Measurements from ENCODE around the gene AGO3.
"Not testable (repeated sequence)": the region's sequence is repeated elsewhere in the genome, so short reads cannot be mapped to it uniquely, and the experiment has no call there.

AGO3 gene

GRCh38 chr1:35927472-35927871 lies 3.4 kb upstream of the AGO3 start:
- DNase-seq = no peak

- peak; percentile 79 for DNase-seq
These were observed 944 bp upstream of the AGO3 start for GRCh38 chr1:35929730-35930592.

DNA sequence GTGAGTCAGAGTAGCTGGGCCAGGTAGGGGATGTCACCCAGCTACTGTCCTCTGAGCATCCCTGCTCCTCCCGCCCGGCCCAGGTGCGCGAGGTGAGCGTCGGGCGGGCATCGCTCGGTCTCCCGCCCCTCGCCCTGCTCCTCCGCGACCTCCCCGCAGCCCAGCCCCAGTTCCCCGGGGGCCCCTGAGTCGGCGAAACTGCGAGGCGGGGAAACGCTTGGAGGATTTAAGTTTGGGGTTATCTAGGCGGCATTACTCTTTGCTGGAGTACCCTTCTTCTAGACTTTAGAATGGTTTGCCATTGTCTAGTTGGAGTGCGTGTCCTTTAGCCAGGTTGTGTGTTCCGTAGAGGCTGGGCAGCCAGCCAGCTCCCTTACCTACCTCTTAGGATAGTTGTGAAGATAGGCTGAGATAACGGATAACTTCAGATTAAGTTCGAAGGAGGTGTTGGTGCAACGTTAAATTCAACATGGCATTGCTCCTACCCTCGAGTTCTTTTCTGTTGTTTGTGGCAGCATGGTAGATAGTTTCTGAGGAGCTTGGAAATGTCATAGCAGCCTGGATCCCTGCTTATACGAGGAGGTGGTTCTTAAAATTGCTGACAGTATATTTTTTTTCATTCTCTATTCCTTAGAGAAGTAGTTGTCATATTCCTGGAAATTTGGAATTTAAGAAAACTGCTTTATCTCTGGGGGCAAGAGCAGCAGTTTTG lies 697 bp downstream of the AGO3 start:
- no peak for DNase-seq

- DNase-seq = no peak
These were observed 1.3 kb downstream of the AGO3 start for GRCh38 chr1:35932158-35932636.

- no peak for DNase-seq
These were observed 2.0 kb downstream of the AGO3 start for GRCh38 chr1:35932941-35933340.

GRCh38 chr1:35935442-35936388 lies 4.8 kb downstream of the AGO3 start:
- peak; percentile 81 for DNase-seq

- DNase-seq = no peak
These were observed 5.9 kb downstream of the AGO3 start for GRCh38 chr1:35936838-35937237.

DNA sequence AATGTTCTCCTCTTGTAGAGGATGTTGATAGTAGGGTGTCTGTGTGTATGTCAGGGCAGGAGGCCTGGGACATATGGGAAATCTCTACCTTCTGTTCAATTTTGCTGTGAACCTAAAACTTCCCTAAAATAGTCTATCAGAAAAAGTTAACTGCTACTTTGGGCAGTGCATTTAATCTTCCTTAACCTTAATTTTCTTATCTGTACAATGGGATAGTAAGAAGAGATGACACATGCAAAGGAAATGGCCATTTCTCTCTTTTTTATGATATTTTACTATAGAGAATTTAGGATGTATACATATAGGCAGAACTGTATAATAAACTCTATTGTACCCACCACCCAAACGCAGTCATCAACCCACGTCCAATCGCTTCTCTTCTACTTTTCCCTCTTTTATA lies 8.6 kb downstream of the AGO3 start:
- no peak for DNase-seq

DNA sequence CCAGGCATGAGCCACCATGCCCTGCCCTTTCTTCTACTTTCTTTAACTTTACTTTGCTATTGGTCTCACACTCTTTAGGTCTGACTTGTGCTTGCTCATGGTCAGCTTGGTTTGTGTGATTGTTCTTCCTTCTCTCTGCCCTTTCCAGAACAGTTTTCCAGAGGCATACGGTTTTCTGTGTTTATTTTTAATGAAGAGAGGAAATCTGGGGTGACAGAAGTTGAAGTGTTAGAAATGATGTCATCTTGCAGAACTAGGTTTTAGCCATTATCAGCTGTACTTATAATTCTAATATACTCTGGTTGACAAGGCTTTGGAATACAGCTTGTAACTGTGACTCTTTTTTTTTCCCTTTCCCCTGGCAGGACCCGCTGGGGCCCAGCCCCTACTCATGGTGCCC lies 14.4 kb downstream of the AGO3 start:
- no peak for DNase-seq

DNA sequence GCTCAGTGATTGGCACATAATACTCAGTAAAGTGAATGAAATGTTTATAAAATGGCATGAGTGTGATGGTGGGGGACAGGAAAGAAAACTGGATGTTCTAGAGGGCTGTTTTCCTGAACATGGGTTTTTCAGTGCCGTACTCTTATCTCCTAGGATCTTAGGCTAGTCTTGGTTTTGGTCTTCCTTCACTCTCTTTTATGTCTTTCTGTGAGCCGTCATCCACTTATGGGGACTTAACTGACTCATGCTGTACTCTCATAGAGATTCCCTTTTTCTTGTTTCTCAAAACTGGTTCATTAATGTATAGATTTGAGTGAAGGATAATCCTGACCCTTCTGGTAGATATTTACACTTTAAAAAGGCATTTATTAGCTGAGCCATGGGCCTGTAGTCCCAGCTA lies 16.6 kb downstream of the AGO3 start:
- DNase-seq = no peak

- DNase-seq = no peak
These were observed 27.7 kb downstream of the AGO3 start for GRCh38 chr1:35958558-35958957.

- DNase-seq = no peak
These were observed 28.4 kb downstream of the AGO3 start for GRCh38 chr1:35959304-35959703.

GRCh38 chr1:35962952-35963351 lies 32.0 kb downstream of the AGO3 start:
- no peak for DNase-seq

DNA sequence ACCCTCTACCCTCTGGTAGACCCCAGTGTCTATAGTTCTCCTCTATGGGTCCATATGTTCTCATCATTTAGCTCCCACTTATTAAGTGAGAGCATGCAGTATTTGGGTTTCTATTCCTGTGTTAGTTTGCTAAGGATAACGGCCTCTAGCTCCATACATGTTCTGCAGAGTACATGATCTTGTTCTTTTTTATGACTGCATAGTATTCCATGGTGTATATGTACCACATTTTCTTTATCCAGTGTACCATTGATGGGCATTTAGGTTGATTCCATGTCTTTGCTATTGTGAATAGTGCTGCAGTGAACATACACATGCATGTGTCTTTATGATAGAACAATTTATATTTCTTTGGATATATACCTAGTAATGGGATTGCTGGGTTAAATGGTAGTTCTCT lies 33.4 kb downstream of the AGO3 start:
- not testable (repeated sequence) for DNase-seq

GRCh38 chr1:35968396-35968795 lies 37.5 kb downstream of the AGO3 start:
- no peak for DNase-seq

DNA sequence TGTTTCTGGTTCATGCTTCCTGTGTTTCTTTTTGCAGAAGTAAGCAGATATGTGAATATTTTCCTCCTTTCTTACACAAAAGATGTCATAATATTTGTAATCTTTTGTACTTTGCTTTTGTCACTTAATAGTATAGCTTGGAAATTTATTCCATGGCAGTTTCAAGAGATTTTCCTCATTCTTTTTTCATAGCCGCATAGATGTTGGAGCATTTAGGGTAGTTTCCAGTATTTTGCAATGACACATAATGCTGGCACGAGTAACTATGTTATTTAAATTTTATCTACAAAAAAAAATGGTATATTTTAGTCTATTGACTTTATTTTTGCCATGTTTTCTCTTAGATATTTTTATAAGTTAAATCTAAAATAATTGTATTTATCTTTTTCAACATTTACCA lies 40.7 kb downstream of the AGO3 start:
- no peak for DNase-seq

DNA sequence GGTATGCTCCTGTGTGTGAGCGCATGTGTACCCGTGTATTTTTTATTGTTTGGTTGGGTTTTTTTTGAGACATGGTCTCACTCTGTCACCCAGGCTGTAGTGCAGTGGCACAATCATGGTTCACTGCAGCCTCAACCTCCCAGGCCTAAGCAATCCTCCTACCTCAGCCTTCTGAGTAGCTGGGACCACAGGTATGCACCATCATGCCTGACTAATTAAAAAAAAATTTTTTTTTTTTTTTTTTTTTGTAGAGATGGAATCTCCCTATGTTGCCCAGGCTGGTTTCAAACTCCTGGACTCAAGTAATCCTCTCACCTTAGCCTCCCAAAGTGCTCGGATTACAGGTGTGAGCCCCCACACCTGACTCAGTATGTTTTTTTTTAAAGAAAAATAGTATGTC lies 41.7 kb downstream of the AGO3 start:
- not testable (repeated sequence) for DNase-seq

GRCh38 chr1:35980090-35980489 lies 49.2 kb downstream of the AGO3 start:
- DNase-seq = no peak

- DNase-seq = no peak
These were observed 57.3 kb downstream of the AGO3 start for GRCh38 chr1:35988237-35988636.

GRCh38 chr1:36006941-36007500 lies 76.1 kb downstream of the AGO3 start:
- no peak for DNase-seq

DNA sequence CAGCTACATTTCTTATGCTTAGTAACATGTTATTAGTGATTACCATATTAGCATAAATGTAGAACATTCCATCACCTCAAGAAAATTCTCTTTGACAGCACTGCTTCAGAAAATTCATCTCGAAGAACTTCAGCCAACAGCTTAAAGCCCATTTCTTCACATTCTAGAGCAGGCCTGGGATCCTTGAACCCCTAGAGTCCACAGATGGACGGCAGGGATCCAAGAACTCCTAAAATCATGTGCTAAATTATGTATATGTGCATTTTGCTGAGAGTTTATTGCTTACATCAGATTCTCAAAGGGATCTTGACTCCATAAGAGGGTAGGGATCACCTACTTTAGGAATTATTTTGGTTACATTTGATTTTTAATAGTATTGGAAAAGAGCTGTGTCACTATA lies 76.8 kb downstream of the AGO3 start:
- peak; percentile 31 for DNase-seq

DNA sequence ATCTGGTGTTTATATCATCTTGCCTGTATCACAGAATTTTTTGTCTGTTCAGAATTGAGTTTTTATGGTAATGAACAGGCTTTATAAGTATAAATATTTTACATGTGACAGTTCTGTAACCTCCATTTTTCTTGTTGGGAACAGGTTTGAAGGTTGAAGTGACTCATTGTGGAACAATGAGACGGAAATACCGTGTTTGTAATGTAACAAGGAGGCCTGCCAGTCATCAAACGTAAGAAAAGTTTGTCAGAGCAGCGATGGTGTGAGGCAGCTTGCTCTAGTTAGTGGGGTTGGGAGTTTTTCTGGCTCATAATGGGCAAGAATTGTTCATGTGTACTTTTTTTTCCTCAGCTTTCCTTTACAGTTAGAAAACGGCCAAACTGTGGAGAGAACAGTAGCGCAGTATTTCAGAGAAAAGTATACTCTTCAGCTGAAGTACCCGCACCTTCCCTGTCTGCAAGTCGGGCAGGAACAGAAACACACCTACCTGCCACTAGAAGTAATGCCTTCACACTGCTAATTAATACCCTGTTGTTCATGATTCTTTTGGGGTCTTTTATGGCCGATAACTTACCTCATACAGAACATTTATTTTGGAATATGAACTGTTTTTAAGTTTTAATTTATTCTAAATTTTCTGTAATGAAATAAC lies 77.8 kb downstream of the AGO3 start:
- no peak for DNase-seq

Data from right hindlimb (tissue), 1 donor.